NOMO-1 treated with DMSO at 0.1 percent for 48 hours (cell line): ENCODE results near the gene NRIP3.
"Not testable (repeated sequence)": the region's sequence is repeated elsewhere in the genome, so short reads cannot be mapped to it uniquely, and the experiment has no call there.

Source experiments
- DNase-seq: peaks from one replicate; lab custom pipeline; 2025; ENCODE audit not compliant: unreplicated experiment; lab: John Stamatoyannopoulos, UW

The NRIP3 gene

DNA sequence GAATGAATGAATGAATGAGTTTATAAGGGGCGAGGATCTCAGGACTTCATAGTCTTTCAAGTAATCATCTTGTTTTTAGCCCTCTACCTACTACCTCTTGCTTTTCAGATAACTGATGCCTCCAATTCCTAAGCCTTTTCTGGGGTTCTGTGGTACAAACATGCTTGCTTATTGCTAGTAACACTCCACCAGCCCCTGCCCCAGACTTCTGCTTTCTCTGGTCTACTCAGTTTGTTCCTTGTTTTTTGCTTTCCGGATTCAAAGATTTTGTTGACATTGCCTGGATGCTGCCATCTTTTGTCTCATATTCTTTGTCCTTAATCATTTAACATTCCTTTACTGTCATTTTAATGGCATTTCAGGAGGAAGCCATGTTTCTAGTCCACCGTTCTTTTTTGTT is 30.7 kb downstream of the NRIP3 start:
- no peak for DNase-seq

DNA sequence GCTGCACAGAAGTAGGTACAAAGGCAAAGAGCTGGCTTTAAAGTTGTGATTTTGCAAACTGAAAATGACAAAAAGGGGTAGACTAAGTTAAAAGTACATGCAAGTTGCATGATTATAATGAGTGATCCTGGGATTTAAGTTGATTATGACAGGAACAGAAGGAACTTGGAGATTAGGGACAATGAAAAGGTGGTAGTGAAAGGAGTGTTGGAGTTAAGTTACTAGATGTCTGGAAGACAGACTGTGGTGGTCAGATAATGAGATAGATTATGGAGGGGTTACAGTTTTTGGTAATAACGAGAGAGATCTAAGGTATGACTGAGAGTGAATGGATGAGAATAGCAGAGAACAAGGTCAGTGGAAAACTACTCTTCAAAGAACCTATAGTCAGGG is 31.9 kb downstream of the NRIP3 start:
- no peak for DNase-seq

DNA sequence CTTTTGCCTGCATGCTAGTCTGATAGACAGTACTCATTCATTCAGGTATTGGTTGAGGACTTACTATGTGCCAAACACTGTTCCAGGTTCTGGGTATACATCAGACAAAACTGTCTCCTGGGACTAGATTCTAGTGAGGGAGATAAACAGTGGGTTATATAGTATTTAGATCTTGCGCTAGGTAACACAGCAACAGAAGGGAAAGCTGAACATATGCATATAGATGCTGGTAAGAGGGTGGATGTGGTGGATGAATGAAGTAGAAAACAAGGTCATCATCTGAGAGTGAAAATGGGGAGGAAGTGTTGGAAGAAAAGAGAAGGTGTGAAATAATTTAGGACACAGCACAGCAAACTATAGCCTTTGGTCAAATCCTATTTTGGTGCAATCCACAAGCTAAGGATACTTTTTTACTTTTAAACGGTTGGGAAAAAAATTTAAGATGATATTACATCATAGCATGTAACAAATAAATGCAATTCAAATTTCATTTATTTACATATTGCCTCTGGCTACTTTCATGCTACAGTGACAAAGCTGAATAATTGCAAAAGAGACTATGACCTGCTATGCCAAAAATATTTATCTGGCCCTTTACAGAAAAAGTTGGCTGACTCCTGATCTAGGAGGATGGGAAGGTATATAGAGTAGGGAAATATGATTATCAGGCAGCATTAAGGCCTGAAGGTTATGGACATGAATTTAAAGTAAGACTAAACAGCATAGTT is 32.4 kb downstream of the NRIP3 start:
- DNase-seq: no peak

DNA sequence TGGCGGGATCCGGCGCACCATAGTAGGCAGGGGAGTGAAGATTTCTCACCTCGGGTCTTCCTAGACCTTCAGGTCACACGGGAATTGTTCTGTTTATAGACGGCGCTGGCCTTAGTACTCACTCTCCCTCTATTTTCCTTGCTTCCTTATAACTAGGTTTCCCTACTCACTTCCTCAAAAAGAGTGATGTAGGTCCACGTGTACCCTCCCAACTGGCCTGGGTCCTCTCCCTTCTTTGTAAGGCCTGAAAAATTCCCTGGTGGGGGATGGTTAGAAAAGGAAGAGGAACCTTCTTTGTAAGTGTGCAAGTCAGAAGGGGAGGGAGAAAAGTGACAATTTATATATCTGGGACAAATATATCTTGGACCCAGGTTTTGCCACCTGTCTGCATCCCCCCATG is 36.6 kb downstream of the NRIP3 start:
- no peak for DNase-seq

DNA sequence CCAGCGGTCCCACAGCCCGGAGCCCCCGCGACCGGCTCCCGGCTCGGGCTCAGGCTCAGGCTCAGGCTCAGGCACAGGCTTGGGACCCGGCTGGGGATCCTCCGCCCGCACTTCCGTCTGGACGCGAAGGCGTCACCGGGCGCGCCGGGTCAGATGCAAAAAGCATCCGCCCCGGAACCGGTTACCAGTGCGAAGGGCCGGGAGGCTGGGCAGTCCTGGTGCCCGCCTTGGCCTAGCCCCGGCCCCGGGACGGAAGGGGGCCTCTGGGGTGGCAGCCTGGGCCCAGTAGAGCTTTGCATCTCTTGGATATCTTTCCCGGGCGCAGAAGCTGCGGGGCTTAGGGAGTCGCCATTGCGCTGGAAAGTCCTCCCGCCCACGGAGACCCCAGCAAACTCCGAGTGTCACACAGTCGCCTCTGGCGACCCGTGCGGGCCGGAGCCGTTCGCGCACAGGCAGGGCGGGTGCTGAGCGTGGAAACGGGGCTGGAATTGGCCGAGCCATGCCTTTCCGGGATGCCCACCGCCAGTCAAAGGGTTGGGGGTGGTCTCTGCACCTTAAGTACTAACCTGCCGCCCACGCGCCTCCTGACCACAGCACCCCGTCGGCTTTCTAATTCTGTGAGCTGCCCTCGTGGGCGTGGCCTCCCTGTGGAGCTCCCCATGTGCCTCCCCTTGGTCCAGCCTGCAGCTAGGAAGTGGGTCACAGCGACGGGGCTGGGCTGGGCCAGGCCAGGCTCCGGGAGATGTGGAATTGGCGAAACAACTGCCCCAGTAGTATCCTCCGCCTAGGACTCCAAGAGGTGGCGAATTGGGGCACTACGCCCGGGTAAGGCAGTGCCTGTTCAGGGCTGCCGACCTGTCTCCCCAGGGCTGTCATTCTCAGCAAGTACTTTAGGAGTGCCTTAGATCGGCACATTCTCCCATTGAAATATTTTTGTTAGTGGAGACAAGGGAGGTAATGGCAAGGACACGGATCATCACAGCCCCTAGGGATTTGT is 39.2 kb downstream of the NRIP3 start, which contains the start of gene TMEM9B:
TMEM9B (minus strand) TSS at position 119 of the 997 bp plus-strand sequence. CDS start 129 bp downstream, outside the sequence.
- peak; percentile 85 for DNase-seq

DNA sequence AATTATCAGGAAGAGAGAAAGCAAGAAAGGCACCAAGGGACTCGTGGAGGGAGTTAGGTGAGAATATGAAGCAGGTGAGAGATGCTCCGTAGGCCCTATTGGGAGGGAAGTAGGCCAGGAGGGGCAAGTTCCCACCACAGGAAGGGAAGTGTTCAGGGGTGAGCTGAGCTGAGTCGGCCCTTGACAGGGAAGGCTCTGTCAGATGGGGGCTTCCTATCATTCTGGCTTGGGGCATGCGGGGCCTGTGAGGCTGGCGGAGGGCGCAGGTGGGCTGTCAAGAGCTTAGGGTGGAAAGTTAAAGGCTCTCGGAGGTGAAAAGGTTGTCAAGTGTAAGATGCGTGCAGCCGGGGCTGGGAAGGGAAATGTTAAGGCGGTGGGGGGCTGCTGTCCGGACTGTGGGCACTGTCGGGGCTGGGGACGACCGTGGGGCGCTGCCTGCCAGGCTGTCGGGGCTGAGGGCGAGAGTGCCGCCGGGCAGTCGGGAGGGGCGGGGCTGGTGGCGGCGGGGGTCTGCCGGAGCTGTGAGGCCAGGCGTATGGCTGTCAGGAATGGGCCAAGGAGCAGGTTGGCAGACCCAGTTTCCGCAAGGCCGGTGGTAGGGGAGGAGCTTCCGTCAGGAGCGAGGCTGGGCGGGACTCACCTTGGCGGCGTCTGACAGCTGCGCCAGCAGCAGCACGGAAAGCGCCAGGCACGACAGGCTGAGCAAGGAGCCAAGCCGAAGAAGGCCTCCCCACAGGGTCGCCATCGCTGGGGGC is 40.1 kb downstream of the NRIP3 start:
- peak; percentile 75 for DNase-seq

DNA sequence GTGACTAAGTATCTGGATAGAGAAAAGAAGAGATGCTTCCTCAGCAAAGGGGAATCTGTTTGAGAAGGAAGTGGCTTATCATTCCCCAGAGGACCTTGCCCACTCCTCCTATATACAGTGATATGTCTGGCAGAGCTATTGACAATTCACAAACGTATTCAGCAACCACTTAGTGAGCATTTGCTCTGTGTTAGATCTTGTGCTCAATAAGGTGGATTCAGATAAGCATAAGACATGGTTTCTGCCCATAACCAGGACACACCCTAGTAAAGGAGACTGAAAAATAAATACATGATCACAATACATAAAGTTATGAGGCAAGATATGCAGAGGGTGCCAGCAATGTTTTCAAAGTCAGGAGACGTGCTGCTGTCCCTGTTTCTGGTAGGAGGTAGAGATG is 41.0 kb downstream of the NRIP3 start:
- no peak for DNase-seq

DNA sequence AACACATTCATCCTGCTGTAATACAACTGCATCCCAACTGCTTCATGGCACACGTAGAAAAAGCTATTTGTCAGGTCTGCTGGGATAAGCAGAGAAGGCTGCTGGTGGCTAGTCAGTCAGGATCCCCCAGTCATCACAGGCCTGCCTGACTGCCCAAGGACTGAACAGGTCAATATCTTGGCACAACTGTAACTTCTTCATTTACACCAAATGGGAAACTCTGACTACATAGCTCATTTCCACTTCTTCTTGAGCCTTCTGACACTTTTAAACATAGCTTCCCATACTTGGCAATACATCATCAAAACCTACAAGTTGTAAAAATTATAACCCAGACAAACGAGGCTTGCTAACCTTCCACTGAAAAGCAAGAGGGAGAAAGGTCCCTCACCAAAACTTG is 42.4 kb downstream of the NRIP3 start:
- DNase-seq: no peak

DNA sequence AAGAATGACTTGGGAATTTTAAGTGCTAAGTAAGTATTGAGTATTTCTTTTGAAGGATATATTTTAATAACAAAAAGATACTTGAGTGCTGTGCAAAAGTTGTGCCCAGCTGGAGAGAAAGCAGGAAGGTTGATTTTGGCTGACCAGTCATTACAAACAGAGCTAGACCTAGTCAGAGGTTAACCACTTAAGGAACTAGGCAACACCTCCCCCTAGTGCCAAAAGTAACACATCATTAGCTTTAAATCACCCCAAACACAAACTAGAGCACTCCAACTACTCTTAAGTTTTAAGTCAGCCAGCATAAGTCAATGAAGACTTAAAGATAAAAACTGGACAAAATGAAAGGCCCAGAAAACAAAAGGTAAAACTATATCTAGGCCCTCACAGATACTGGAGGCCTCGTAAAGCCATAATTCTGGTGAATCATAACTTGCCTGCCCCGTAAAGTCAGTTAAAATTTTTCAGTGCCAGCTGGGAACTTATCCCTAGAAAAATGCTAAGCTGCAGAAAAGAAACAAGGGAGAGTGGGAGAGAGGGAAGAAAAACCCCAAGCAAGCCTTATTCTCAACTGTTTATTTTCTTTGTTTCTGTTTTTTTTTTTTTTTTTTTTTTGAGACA is 44.1 kb downstream of the NRIP3 start:
- peak; percentile 66 for DNase-seq

DNA sequence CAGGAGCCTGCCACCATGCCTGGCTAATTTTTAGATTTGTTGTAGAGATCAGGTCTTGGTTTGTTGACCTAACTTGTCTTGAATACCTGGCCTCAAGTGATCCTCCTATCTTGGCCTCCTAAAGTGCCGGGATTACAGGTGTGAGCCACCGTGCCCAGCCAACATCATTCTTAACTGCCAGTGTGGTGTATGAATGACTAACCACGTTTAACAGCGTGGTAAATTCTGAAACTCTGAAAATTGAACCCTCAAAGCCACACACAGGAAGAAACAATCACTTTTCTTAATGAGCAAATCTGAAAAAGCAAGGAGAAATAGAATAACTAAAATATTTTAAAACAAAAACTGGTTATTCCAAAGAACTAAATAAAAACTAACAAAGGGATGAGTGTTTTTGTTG is 46.9 kb downstream of the NRIP3 start:
- no peak for DNase-seq

DNA sequence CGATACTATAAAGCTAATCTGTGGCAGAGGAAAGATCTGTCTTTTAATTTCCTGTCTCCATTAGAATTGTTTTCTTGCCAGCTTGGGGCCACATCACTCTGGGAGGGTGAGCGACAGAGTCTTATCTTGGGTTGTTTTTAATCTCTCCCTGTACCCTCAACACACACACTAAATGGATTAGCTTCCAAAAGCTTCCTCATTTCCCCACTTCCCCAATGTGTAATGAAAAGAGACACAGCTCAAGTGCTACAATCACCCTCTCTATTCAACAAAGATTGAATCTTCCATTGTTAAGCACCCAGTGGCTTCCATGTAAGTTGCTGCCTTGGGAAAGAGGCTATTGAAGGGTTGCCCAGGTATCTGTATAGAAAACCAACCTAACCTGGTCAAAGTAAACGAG is 54.9 kb downstream of the NRIP3 start:
- DNase-seq: no peak

DNA sequence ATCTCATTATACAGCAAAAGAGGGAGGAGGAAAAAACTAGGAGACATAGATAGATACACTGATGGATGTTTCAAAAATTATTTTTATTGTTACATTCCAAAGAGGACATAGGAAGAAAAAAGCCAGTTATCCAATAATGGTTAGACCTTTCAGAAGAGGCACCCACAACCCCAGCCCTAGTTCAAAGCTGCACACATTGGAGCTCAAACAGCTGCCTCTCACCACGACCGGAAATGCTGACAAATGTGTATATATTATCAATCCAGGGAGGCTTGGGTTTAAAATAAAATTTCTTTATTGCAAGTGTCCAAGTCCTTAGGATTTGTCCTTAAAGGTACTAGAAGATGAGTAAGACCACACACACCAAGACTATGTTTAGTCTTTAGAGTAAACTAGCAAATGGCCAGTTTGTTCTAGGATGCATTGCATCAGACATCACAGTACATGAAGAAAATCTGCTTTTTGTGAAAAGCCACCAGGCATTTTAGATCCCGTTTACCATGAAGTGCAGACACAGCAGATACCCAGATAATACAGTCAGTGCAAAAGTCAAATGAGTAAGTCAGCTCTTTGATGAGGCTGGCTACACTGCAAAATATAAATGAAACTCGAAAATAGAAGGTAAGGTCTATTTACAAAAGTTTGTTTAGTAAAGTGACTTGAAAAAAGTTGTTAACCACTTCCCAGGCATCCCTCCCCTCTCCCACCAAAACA is 56.4 kb downstream of the NRIP3 start:
- DNase-seq: no peak

DNA sequence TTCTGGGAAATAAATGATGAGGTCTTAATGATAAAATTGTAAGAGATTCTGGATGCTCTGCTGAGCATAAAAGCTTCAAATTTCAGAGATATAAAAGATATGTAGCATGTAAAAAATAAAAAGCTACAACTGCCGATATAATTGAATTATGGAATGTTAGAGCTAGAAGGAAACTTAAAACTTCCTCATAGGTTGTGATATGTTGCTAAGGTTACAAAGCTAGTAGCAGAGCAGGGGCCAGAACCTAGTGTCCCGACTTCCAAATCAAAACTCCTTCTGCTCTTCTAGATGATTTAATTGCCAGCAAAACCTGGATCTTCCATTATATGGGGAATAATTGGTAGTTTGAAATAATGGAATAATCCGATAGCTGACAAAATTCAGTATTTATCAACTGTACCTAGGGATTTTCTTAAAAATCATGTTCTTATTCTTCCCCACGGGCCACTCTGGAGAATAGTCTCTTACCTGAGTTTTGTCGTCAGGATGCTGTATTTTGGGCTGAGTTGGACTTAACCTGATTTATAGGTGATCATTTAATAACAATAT is 61.2 kb downstream of the NRIP3 start, which contains the start of gene ASCL3:
ASCL3 (minus strand) TSS at position 499 of the 549 bp plus-strand sequence. CDS start 4,855 bp downstream, outside the sequence.
- no peak for DNase-seq

DNA sequence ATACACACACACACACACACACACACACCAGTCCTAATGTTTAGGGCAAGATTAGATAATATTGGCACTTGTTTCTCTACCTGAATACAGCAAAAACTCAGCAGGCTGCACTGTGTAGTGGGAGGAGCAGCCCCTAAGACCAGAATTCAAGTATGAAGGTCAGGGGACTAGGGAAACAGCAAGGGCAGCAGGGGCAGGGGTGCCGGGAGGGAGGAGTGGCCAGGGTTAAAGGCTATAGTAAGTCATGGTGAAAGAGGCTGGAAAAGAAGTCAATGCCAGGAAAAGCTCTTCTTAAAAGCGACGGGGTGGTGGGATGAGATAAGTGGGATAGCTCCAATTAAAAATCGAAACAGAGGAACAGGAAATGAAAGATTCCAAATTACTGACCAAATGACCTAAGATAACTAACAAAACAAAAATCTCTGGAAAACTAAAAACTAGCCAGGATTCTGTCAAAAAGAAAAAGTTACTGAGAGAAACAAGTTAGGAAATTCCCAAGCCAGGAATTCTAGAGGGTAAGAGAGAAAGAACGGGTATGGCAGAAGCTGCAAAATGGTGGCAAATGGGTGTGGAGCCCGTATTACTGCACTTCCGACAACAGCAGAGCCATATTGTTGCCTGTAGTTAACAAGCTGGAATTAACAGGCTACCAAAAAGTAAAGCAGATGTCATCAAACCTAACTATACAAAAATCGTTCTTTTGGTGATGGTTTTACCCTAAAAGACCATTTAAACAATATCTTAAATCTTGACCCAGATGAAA is 62.3 kb downstream of the NRIP3 start:
- DNase-seq: no peak

DNA sequence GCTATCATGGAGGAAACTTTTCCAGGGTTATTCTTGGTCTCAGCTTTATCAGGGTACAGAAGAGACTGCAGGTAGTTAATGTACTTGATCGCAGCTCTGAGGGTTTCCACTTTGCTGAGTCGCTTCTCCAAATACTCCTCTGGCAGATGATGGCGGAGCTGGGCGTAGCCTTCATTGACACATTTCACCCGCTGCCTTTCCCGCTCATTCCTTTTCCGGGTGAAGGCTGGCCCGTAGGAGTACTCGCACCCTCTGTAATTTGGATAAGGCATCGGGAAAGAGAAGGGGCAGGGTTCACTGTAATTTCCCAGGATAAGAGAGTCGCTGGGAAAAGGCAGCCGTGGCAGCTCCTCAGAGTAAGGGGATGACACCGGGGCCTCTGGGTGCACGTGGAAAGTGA is 66.1 kb downstream of the NRIP3 start:
- DNase-seq: no peak

DNA sequence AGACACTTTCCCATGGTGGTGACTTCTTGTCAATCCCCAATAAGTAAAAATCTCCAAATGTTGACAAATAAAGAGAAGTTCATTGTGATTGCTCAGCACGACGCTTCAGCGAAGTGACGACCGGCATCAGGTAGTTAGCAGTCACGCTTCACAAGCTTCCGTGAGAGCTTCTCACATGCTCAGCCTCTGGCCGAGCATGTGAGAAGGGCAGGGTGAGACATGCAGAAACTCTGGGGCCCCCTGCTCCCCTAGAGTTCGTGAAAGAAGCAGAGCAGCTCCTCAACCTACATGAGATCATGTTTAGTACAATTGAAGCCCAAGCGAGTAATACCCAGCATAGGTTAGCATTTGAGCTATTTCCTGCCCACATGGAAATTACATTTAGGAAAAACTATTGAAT is 66.6 kb downstream of the NRIP3 start:
- DNase-seq: no peak

DNA sequence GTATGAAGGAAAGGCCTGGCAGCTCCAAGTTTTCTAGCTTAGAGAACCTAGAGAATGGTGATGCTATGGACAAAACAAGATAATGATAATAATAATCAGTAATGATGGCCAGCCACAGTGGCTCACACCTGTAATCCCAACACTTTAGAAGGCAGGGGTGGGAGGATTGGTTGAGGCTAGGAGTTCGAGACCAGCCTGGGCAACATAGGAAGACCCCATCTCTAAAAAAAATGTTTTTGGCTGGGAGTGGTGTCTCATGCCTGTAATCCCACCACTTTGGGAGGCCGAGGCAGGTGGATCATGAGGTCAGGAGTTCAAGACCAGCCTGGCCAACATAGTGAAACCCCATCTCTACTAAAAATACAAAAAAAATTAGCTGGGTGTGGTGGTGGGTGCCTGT is 68.0 kb downstream of the NRIP3 start:
- DNase-seq: not testable (repeated sequence)

DNA sequence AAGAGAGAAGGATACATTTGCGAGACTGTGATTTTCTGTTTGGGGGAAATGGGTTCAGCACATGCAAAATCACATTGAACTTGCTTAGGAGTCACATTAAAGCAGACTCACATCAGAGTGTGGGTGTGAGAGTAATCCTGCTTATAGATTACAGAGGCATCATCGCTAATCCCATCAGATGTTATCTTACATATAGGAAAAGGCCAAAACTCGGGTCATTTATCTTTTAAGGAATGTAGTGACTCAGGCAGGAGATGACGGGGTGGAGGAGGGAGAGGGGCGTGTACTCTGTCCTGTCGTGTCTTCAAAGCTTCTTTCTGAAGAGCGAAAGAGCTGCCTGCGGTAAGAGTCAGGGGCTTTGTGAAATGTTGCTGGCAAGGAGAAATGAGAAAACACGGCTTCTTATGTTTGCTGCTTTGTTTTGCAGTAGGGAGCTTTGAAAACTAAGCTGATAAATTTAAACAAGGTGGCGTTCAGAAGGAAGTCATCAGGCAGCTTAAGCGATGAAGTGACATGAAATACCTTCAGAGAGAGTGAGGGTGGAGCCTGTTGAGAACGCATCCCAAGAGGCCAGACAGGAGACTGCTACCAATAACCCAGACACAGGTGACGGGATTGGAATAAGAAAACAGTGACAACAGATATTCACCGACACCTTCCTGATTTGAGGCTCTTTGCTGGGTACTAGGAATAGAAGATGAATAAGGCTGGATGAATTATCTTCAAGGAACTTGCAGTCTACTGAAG is 68.9 kb downstream of the NRIP3 start:
- DNase-seq: no peak
